Measurements from ENCODE around the gene EHD4.

The EHD4 gene

DNA sequence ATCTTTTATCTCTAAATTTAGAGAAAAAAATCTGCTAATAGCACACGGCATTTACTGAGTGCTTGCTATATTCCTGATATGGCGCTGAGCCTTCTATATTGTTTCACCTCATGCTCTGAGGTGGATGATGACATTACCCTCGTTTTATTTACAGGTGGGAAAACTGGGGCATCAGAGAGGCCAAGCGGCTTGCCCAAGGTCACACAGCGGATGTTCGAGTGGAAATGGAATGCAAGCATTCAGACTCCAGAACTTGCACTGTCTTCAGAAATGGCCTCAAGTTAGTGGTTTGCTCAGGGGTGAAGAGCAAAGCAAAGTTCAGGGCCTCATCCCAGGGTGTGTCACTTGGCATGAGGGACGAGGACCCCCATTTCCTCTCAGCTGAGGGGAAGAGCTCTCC is 17.3 kb downstream of the EHD4 start:
- TF ChIP-seq JUND (IDR thresholded peaks at IDR 0.05; ENCODE audit: low read depth): no peak
- in situ Hi-C loops (cut with HindIII; ENCODE audit: low pct_unique_long_range_greater_than_20kb, low sequenced_read_pairs): no loop called here
- DNase-seq (ENCODE audit: low read depth in 1 of 2, low spot score in 1 of 2): no peak

GRCh38 chr15:41954036-41954435 is 18.3 kb downstream of the EHD4 start:
- no peak for DNase-seq (ENCODE audit: low read depth in 1 of 2, low spot score in 1 of 2)
- TF ChIP-seq JUND (IDR thresholded peaks at IDR 0.05; ENCODE audit: low read depth): no peak
- in situ Hi-C loops (cut with HindIII; ENCODE audit: low pct_unique_long_range_greater_than_20kb, low sequenced_read_pairs): no loop called here

DNA sequence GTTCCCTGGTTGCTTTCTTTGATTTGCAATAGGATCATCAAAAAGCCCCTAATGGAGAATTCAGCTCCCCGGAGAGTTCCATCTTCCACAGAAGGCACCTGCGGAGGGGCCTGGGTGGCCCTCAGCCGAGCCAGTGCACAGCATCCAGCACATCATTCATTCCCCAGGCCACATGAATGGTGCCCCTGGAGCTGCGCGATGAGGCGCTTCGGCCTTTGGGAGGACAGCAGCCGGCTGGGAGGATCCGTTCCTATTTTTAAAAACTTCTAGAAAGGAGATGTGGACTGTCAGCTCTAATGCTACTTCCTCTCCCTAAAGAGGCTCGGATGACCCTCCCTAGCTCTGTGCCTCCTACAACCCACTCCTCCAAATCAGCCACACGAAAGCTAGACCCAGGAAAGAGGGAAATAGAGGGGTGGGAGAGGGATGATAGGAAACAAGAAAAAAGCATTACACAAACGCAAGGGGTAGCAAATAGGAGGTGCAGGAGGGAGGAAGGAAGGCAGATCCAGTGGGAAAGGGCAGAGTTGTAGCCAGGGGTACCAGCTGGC is 20.3 kb downstream of the EHD4 start:
- in situ Hi-C loops (cut with HindIII; ENCODE audit: low pct_unique_long_range_greater_than_20kb, low sequenced_read_pairs): no loop called here
- TF ChIP-seq JUND (IDR thresholded peaks at IDR 0.05; ENCODE audit: low read depth): no peak
- DNase-seq (ENCODE audit: low read depth in 1 of 2, low spot score in 1 of 2): no peak

DNA sequence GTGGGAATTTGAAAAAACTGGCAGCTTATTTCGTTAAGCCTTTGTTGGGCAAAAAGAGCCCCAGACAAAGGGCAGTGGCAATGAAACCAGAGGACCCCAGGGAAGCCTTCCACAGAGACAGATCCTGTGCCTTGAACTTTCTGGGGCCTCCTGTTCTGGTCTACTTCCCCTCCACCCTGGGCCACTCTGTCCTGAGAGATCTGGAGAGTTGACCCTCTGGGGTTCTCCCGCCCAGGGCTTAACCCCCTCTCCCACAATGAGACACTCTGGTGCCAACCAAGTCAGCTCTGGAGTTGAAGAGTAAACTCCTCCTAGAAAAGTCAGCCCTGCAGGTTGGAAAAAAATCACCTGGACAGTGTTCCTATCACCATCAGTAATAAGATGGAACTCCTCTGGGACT is 20.8 kb downstream of the EHD4 start:
- TF ChIP-seq JUND (IDR thresholded peaks at IDR 0.05; ENCODE audit: low read depth): no peak
- in situ Hi-C loops (cut with HindIII; ENCODE audit: low pct_unique_long_range_greater_than_20kb, low sequenced_read_pairs): no loop called here
- DNase-seq (ENCODE audit: low read depth in 1 of 2, low spot score in 1 of 2): no peak

GRCh38 chr15:41950489-41950888 is 21.9 kb downstream of the EHD4 start:
- DNase-seq (ENCODE audit: low read depth in 1 of 2, low spot score in 1 of 2): no peak
- TF ChIP-seq JUND (IDR thresholded peaks at IDR 0.05; ENCODE audit: low read depth): no peak
- in situ Hi-C loops (cut with HindIII; ENCODE audit: low pct_unique_long_range_greater_than_20kb, low sequenced_read_pairs): no loop called here

GRCh38 chr15:41950127-41950483 is 22.3 kb downstream of the EHD4 start:
- in situ Hi-C loops (cut with HindIII; ENCODE audit: low pct_unique_long_range_greater_than_20kb, low sequenced_read_pairs): no loop called here
- TF ChIP-seq JUND (IDR thresholded peaks at IDR 0.05; ENCODE audit: low read depth): no peak

GRCh38 chr15:41949401-41950126 is 22.8 kb downstream of the EHD4 start:
- in situ Hi-C loops (cut with HindIII; ENCODE audit: low pct_unique_long_range_greater_than_20kb, low sequenced_read_pairs): no loop called here
- DNase-seq (ENCODE audit: low read depth in 1 of 2, low spot score in 1 of 2): no peak
- TF ChIP-seq JUND (IDR thresholded peaks at IDR 0.05; ENCODE audit: low read depth): no peak

More at GRCh38 chr15:41950127-41950483, 22.3 kb downstream of the EHD4 start:
- no peak for DNase-seq (ENCODE audit: low read depth in 1 of 2, low spot score in 1 of 2)

GRCh38 chr15:41948490-41948889 is 23.9 kb downstream of the EHD4 start:
- no peak for DNase-seq (ENCODE audit: low read depth in 1 of 2, low spot score in 1 of 2)
- in situ Hi-C loops (cut with HindIII; ENCODE audit: low pct_unique_long_range_greater_than_20kb, low sequenced_read_pairs): no loop called here
- no peak for TF ChIP-seq JUND (IDR thresholded peaks at IDR 0.05; ENCODE audit: low read depth)

GRCh38 chr15:41946970-41947369 is 25.4 kb downstream of the EHD4 start:
- in situ Hi-C loops (cut with HindIII; ENCODE audit: low pct_unique_long_range_greater_than_20kb, low sequenced_read_pairs): no loop called here
- no peak for TF ChIP-seq JUND (IDR thresholded peaks at IDR 0.05; ENCODE audit: low read depth)
- no peak for DNase-seq (ENCODE audit: low read depth in 1 of 2, low spot score in 1 of 2)

- in situ Hi-C loops (cut with HindIII; ENCODE audit: low pct_unique_long_range_greater_than_20kb, low sequenced_read_pairs): no loop called here
- TF ChIP-seq JUND (IDR thresholded peaks at IDR 0.05; ENCODE audit: low read depth): no peak
- no peak for DNase-seq (ENCODE audit: low read depth in 1 of 2, low spot score in 1 of 2)
Observed at GRCh38 chr15:41945731-41946130, 26.6 kb downstream of the EHD4 start.

GRCh38 chr15:41945221-41945620 is 27.1 kb downstream of the EHD4 start:
- TF ChIP-seq JUND (IDR thresholded peaks at IDR 0.05; ENCODE audit: low read depth): no peak
- in situ Hi-C loops (cut with HindIII; ENCODE audit: low pct_unique_long_range_greater_than_20kb, low sequenced_read_pairs): no loop called here
- no peak for DNase-seq (ENCODE audit: low read depth in 1 of 2, low spot score in 1 of 2)

GRCh38 chr15:41944313-41944940 is 27.9 kb downstream of the EHD4 start:
- TF ChIP-seq JUND (IDR thresholded peaks at IDR 0.05; ENCODE audit: low read depth): no peak
- in situ Hi-C loops (cut with HindIII; ENCODE audit: low pct_unique_long_range_greater_than_20kb, low sequenced_read_pairs): no loop called here
- DNase-seq (ENCODE audit: low read depth in 1 of 2, low spot score in 1 of 2): peak in 1 of 2 experiments; percentile 33

DNA sequence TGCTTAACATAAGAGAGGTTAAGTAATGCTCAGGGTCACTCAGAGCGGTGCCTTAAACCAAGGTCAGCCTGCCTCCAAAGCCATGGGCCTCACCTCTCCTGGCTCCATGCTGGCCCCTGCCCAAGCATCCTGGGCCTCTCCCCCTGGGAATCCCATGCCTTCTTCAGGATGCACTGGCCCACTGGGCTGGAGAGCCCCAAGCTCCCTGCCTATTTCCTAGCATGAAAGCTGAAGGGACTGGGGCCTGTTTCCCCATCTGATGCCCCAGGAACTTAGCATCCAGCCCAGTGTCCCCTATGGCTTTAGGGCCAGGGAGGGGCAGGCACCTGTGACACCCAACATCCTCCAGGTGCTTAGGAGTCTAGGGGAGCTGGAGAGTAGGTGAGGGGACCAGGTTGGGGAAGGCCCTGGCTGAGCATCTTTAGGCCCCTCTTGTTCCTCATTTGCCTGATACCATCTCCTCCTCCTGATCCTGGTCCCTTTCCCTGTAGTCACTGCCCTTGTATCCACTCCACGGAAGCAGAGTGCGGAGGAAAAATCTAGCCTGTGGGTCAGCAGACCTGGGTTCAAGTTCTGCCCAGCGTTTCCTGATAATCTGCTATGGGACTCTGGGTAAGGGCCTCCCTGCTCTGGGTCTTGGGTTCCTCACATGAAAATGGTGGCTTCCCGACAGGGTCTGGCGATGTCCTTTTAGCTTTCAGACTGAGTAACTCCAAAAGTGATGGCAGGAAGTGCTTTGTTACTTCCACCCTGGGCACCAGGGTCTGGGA is 28.6 kb downstream of the EHD4 start:
- in situ Hi-C loops (cut with HindIII; ENCODE audit: low pct_unique_long_range_greater_than_20kb, low sequenced_read_pairs): no loop called here
- no peak for DNase-seq (ENCODE audit: low read depth in 1 of 2, low spot score in 1 of 2)

More for the DNA sequence above, 28.6 kb downstream of the EHD4 start:
- no peak for TF ChIP-seq JUND (IDR thresholded peaks at IDR 0.05; ENCODE audit: low read depth)

Measured in T47D (cell line).